Mesendoderm (in vitro differentiated cells): ENCODE data around the gene ACOT7.
"Not testable (repeated sequence)": the region's sequence is repeated elsewhere in the genome, so short reads cannot be mapped to it uniquely, and the experiment has no call there.

Source experiments
- DNase-seq: peaks from one replicate; pipeline ENCODE4 v3.0.0; 2013
- H2AK5ac ChIP-seq: 2 replicates; pipeline ENCODE4 v1.6.1; 2013; ENCODE audit warnings: low read length, inconsistent platforms
- H2BK120ac ChIP-seq: 2 replicates; pipeline ENCODE4 v1.6.1; 2013; ENCODE audit warnings: low read depth, mild to moderate bottlenecking, low read length, moderate library complexity, mixed read lengths
- H2BK15ac ChIP-seq: replicated peaks from 2 replicates; pipeline ENCODE4 v1.6.1; 2013; ENCODE audit warnings: low read depth, mild to moderate bottlenecking, moderate library complexity
- H2BK5ac ChIP-seq: 2 replicates; pipeline ENCODE4 v1.6.1; 2013; ENCODE audit warnings: low read length, inconsistent platforms
- H3K18ac ChIP-seq: 2 replicates; pipeline ENCODE4 v1.6.1; 2013; ENCODE audit warnings: mild to moderate bottlenecking, low read length, mixed read lengths
- H3K23ac ChIP-seq: one replicate; pipeline ENCODE4 v1.6.1; 2013; ENCODE audit warnings: low read length
- H3K27ac ChIP-seq: 2 replicates; pipeline ENCODE4 v1.5.1; 2013; ENCODE audit warnings: low read depth, mild to moderate bottlenecking, inconsistent platforms, low read length, moderate library complexity
- H3K27me3 ChIP-seq: 2 replicates; pipeline ENCODE4 v1.6.1; 2013; ENCODE audit warnings: low read length, control low read depth, mild to moderate bottlenecking, inconsistent platforms; ENCODE audit not compliant: insufficient read depth, poor library complexity
- H3K36me3 ChIP-seq: 2 replicates; pipeline ENCODE4 v1.6.1; 2013; ENCODE audit warnings: low read length, inconsistent platforms; ENCODE audit not compliant: control insufficient read depth, insufficient read depth
- H3K4ac ChIP-seq: one replicate; pipeline ENCODE4 v1.6.1; 2013; ENCODE audit warnings: low read depth, mild to moderate bottlenecking, low read length, moderate library complexity
- H3K4me1 ChIP-seq: 2 replicates; pipeline ENCODE4 v1.6.1; 2013; ENCODE audit warnings: low read depth, low read length, inconsistent platforms; ENCODE audit not compliant: control insufficient read depth
- H3K4me2 ChIP-seq: 2 replicates; pipeline ENCODE4 v1.6.1; 2013; ENCODE audit warnings: low read length
- H3K4me3 ChIP-seq: 2 replicates; pipeline ENCODE4 v1.5.1; 2013; ENCODE audit warnings: mild to moderate bottlenecking, low read length
- H3K56ac ChIP-seq: one replicate; pipeline ENCODE4 v1.6.1; 2013; ENCODE audit warnings: low read length
- H3K79me1 ChIP-seq: 2 replicates; pipeline ENCODE4 v1.6.1; 2013; ENCODE audit warnings: low read length, inconsistent platforms
- H3K79me2 ChIP-seq: 2 replicates; pipeline ENCODE4 v1.6.1; 2013; ENCODE audit warnings: mild to moderate bottlenecking, low read length; ENCODE audit not compliant: control insufficient read depth, insufficient read depth
- H3K9ac ChIP-seq: 2 replicates; pipeline ENCODE4 v1.6.1; 2013; ENCODE audit warnings: low read length, inconsistent platforms
- H4K5ac ChIP-seq: one replicate; pipeline ENCODE4 v1.6.1; 2013; ENCODE audit warnings: low read length
- H4K8ac ChIP-seq: one replicate; pipeline ENCODE4 v1.6.1; 2013; ENCODE audit warnings: low read depth, mild to moderate bottlenecking, control low read depth, low read length, moderate library complexity
- WGBS: extraction: QIAGEN DNeasy Blood & Tissue Kit; methylation state at CpG from one replicate; pipeline ENCODE4 v1.1.7; 2013; ENCODE audit warnings: low lambda C conversion rate, missing lambda C conversion rate; ENCODE audit not compliant: insufficient coverage; ENCODE audit errors: extremely low coverage; 5-methylcytosine and 5-hydroxymethylcytosine counted together

Gene ACOT7

GRCh38 chr1:6313393-6314200, 80.0 kb downstream of the ACOT7 start:
- H3K9ac ChIP-seq: no peak overlapping the region
- no peak overlapping the region for H4K5ac ChIP-seq
- no peak overlapping the region for H3K56ac ChIP-seq
- no peak overlapping the region for H2BK120ac ChIP-seq
- no peaks in the 10 kb centered on the region for H3K79me1 ChIP-seq
- no peaks in the 10 kb centered on the region for H3K36me3 ChIP-seq
- no peaks in the 10 kb centered on the region for H3K4me1 ChIP-seq
- H3K4me2 ChIP-seq: no peak overlapping the region
- DNase-seq: no peak
- WGBS: no CpG with 5 or more reads among the region's 18 CpGs
- H3K27me3 ChIP-seq: no peaks in the 10 kb centered on the region
- H3K27ac ChIP-seq: no peak overlapping the region
- H3K4me3 ChIP-seq: no peak overlapping the region
- H4K8ac ChIP-seq: no peak overlapping the region
- H2BK15ac ChIP-seq: no peak overlapping the region
- no peak overlapping the region for H3K4ac ChIP-seq
- no peaks in the 10 kb centered on the region for H3K79me2 ChIP-seq
- H2AK5ac ChIP-seq: no peak overlapping the region
- H2BK5ac ChIP-seq: no peak overlapping the region
- H3K18ac ChIP-seq: no peak overlapping the region
- H3K23ac ChIP-seq: no peak overlapping the region

GRCh38 chr1:6310116-6310848, 83.3 kb downstream of the ACOT7 start:
- no peak overlapping the region for H3K18ac ChIP-seq
- no peaks in the 10 kb centered on the region for H3K4me1 ChIP-seq
- no peak overlapping the region for H3K27ac ChIP-seq
- H3K4me3 ChIP-seq: no peak overlapping the region
- no peaks in the 10 kb centered on the region for H3K27me3 ChIP-seq
- H2BK15ac ChIP-seq: no peak overlapping the region
- no peaks in the 10 kb centered on the region for H3K36me3 ChIP-seq
- no peak overlapping the region for H4K5ac ChIP-seq
- H3K79me2 ChIP-seq: no peaks in the 10 kb centered on the region
- H4K8ac ChIP-seq: no peak overlapping the region
- no peak overlapping the region for H3K23ac ChIP-seq
- no peaks in the 10 kb centered on the region for H3K79me1 ChIP-seq
- no peak for DNase-seq
- H2AK5ac ChIP-seq: no peak overlapping the region
- no peak overlapping the region for H2BK120ac ChIP-seq
- no CpG with 5 or more reads among the region's 9 CpGs for WGBS
- no peak overlapping the region for H3K56ac ChIP-seq
- H3K9ac ChIP-seq: no peak overlapping the region
- H3K4me2 ChIP-seq: no peak overlapping the region
- H3K4ac ChIP-seq: no peak overlapping the region
- H2BK5ac ChIP-seq: no peak overlapping the region

GRCh38 chr1:6309564-6309963, 84.0 kb downstream of the ACOT7 start:
- Histone ChIP-seq H3K56ac (no peak overlapping the region), H4K5ac (no peak overlapping the region), H2AK5ac (no peak overlapping the region), H4K8ac (no peak overlapping the region), H2BK5ac (no peak overlapping the region), H3K4me1 (no peaks in the 10 kb centered on the region), H3K9ac (no peak overlapping the region), H3K27me3 (no peaks in the 10 kb centered on the region), H3K79me2 (no peaks in the 10 kb centered on the region), H2BK120ac (no peak overlapping the region), H3K27ac (no peak overlapping the region), H3K23ac (no peak overlapping the region), H3K18ac (no peak overlapping the region), H3K4ac (no peak overlapping the region), H2BK15ac (no peak overlapping the region), H3K36me3 (no peaks in the 10 kb centered on the region), H3K79me1 (no peaks in the 10 kb centered on the region), H3K4me2 (no peak overlapping the region), H3K4me3 (no peak overlapping the region)
- DNase-seq: no peak
- WGBS: no CpG with 5 or more reads among the region's 7 CpGs

- no peak overlapping the region for H3K23ac ChIP-seq
- no peak overlapping the region for H3K4me2 ChIP-seq
- H3K4me3 ChIP-seq: no peak overlapping the region
- H3K79me1 ChIP-seq: no peaks in the 10 kb centered on the region
- no peak overlapping the region for H2AK5ac ChIP-seq
- H2BK15ac ChIP-seq: no peak overlapping the region
- no peak overlapping the region for H4K8ac ChIP-seq
- H2BK5ac ChIP-seq: no peak overlapping the region
- whole genome bisulfite sequencing: no CpG with 5 or more reads among the region's 13 CpGs
- no peaks in the 10 kb centered on the region for H3K4me1 ChIP-seq
- no peaks in the 10 kb centered on the region for H3K36me3 ChIP-seq
- no peak overlapping the region for H3K9ac ChIP-seq
- no peak overlapping the region for H2BK120ac ChIP-seq
- no peaks in the 10 kb centered on the region for H3K27me3 ChIP-seq
- H4K5ac ChIP-seq: no peak overlapping the region
- no peak overlapping the region for H3K27ac ChIP-seq
- no peak overlapping the region for H3K56ac ChIP-seq
- H3K79me2 ChIP-seq: no peaks in the 10 kb centered on the region
- H3K18ac ChIP-seq: no peak overlapping the region
- H3K4ac ChIP-seq: no peak overlapping the region
- no peak for DNase-seq
Observed at GRCh38 chr1:6308449-6308848, 85.1 kb downstream of the ACOT7 start.

GRCh38 chr1:6307682-6308081, 85.9 kb downstream of the ACOT7 start:
- not testable (repeated sequence) for H3K27ac ChIP-seq, H3K56ac ChIP-seq
- WGBS: no CpG with 5 or more reads among the region's 7 CpGs

More at GRCh38 chr1:6307682-6308081, 85.9 kb downstream of the ACOT7 start:
- not testable (repeated sequence) for H3K27me3 ChIP-seq, H2BK120ac ChIP-seq, H3K9ac ChIP-seq, H3K23ac ChIP-seq, H3K79me1 ChIP-seq, H3K4ac ChIP-seq, H3K79me2 ChIP-seq, H4K5ac ChIP-seq, H3K4me1 ChIP-seq, DNase-seq, H4K8ac ChIP-seq, H3K36me3 ChIP-seq, H3K18ac ChIP-seq, H2BK15ac ChIP-seq, H3K4me3 ChIP-seq, H2BK5ac ChIP-seq, H3K4me2 ChIP-seq, H2AK5ac ChIP-seq
